B cell (primary cell): ENCODE data around the gene RNF220. TPM values are rescaled to one million over a fixed set of nuclear protein-coding genes. Genes with fewer than 3 reads are reported as not detected.

ENCODE experiments used
- ATAC-seq: fragments of 200-7000 bp; cut with Tn5 transposase; one replicate; pipeline ENCODE4 v1.10.0; 2021; ENCODE audit warnings: low read depth, mild to moderate bottlenecking, moderate number of reproducible peaks, moderate library complexity
- CTCF ChIA-PET: fragments of 350-600 bp; sonication (Branson Sonifier 250); formaldehyde crosslinking; loops from one replicate; lab custom pipeline; 2021; ENCODE audit warnings: antibody characterized with exemption, inconsistent platforms; lab: Charles Lee
- POLR2A ChIA-PET: fragments of 350-600 bp; sonication (Branson Sonifier 250); formaldehyde crosslinking; loops from one replicate; lab custom pipeline; 2021; ENCODE audit warnings: antibody characterized with exemption; lab: Charles Lee
- DNase-seq: peaks from one replicate; pipeline ENCODE4 v3.0.0; 2013
- H2AFZ ChIP-seq: 2 replicates; pipeline ENCODE4 v1.6.1; 2012; ENCODE audit warnings: mild to moderate bottlenecking, low read depth, low read length; ENCODE audit not compliant: insufficient read depth, poor library complexity, severe bottlenecking
- H3K27ac ChIP-seq, 2 donors: 1 replicate in 1 of 2; 2 replicates in 1 of 2; pipeline ENCODE4 v1.5.1; 2012 to 2013; ENCODE audit warnings: low read length in 2 of 2, mild to moderate bottlenecking in 2 of 2, moderate library complexity in 1 of 2
- H3K27me3 ChIP-seq, 4 experiments: fragments of 200-600 bp in 1 of 4; sonication (generic) in 1 of 4; replicated peaks in 1 of 4; 1 replicate in 2 of 4; 2 replicates in 2 of 4; pipeline versions ENCODE4 v1.6.1 to v1.7.0; 2013 to 2016; ENCODE audit warnings: low read length in 3 of 4, mild to moderate bottlenecking in 2 of 4, mixed read lengths in 1 of 4, moderate library complexity in 1 of 4; ENCODE audit not compliant: insufficient read depth in 4 of 4, control insufficient read depth in 3 of 4; ENCODE audit errors: control extremely low read depth in 1 of 4
- H3K36me3 ChIP-seq, 2 experiments: replicated peaks in 1 of 2; 1 replicate in 1 of 2; 2 replicates in 1 of 2; pipeline versions ENCODE4 v1.6.1 to v1.7.1; 2013; ENCODE audit warnings: low read length in 1 of 2; ENCODE audit not compliant: insufficient read depth in 2 of 2, control insufficient read depth in 1 of 2; ENCODE audit errors: control extremely low read depth in 1 of 2, extremely low read depth in 1 of 2
- H3K4me1 ChIP-seq, 2 donors: fragments of 200-600 bp in 1 of 2; sonication (generic) in 1 of 2; 1 replicate in 1 of 2; 2 replicates in 1 of 2; pipeline versions ENCODE4 v1.5.1 to v1.6.1; 2013 to 2017; ENCODE audit warnings: low read length in 2 of 2; ENCODE audit not compliant: control insufficient read depth in 2 of 2, insufficient read depth in 2 of 2
- H3K4me2 ChIP-seq: replicated peaks from 2 replicates; pipeline ENCODE3; 2012; ENCODE audit warnings: mild to moderate bottlenecking, low read depth, low read length; ENCODE audit not compliant: poor library complexity, severe bottlenecking
- H3K4me3 ChIP-seq, 5 experiments: fragments of 200-600 bp in 1 of 5; sonication (generic) in 1 of 5; 1 replicate in 3 of 5; 2 replicates in 2 of 5; pipeline versions ENCODE4 v1.5.1 to v1.7.0; 2011 to 2016; ENCODE audit warnings: low read length in 4 of 5, mild to moderate bottlenecking in 4 of 5, low read depth in 2 of 5, control low read depth in 1 of 5, moderate library complexity in 1 of 5; ENCODE audit not compliant: insufficient read depth in 1 of 5; ENCODE audit errors: control extremely low read depth in 1 of 5, extremely low read depth in 1 of 5
- H3K79me2 ChIP-seq: fragments of 200-600 bp; sonication (generic); one replicate; pipeline ENCODE4 v1.6.0; 2016; ENCODE audit warnings: low read length; ENCODE audit not compliant: control insufficient read depth, insufficient read depth
- H3K9ac ChIP-seq: fragments of 200-600 bp; sonication (generic); 2 replicates; pipeline ENCODE4 v1.6.1; 2017; ENCODE audit warnings: mild to moderate bottlenecking, low read length, moderate library complexity
- H3K9me3 ChIP-seq, 3 donors: one replicate each; pipeline versions ENCODE4 v1.6.1 to v1.7.1; 2013; ENCODE audit warnings: low read length in 2 of 3; ENCODE audit not compliant: control insufficient read depth in 2 of 3, insufficient read depth in 1 of 3; ENCODE audit errors: control extremely low read depth in 1 of 3
- H4K20me1 ChIP-seq: 2 replicates; pipeline ENCODE4 v1.6.0; 2012; ENCODE audit warnings: mild to moderate bottlenecking, low read length; ENCODE audit not compliant: insufficient read depth, control insufficient read depth, poor library complexity, severe bottlenecking
- H3K27ac Mint-ChIP-seq: one replicate; pipeline ENCODE4 v1.8.0; 2021; ENCODE audit warnings: mixed read lengths
- H3K27me3 Mint-ChIP-seq: one replicate; pipeline ENCODE4 v1.8.0; 2021; ENCODE audit warnings: mixed read lengths
- H3K4me1 Mint-ChIP-seq: one replicate; pipeline ENCODE4 v1.8.0; 2021; ENCODE audit warnings: mixed read lengths
- H3K4me3 Mint-ChIP-seq: one replicate; pipeline ENCODE4 v1.8.0; 2021; ENCODE audit warnings: mixed read lengths
- H3K9me3 Mint-ChIP-seq: one replicate; pipeline ENCODE4 v1.8.0; 2022; ENCODE audit warnings: mixed read lengths; ENCODE audit not compliant: insufficient read depth
- EZH2 ChIP-seq: IDR thresholded peaks from 2 replicates; pipeline ENCODE4 v1.6.1; 2012; ENCODE audit warnings: borderline replicate concordance, low read depth, mild to moderate bottlenecking, moderate library complexity, low read length; ENCODE audit not compliant: insufficient read depth, poor library complexity, severe bottlenecking
- WGBS: methylation state at CpG from one replicate; pipeline ENCODE4 v1.1.5; 2013; ENCODE audit warnings: missing lambda C conversion rate; ENCODE audit not compliant: insufficient coverage; 5-methylcytosine and 5-hydroxymethylcytosine counted together
- intact Hi-C: fragments of 100-400 bp; cut with micrococcal nuclease; formaldehyde crosslinking; loops from one replicate; pipeline ENCODE4 v1.10.0; 2022
- polyA plus RNA-seq: library from polyadenylated mRNA; depleted of rRNA; stranded (reverse); fragments of >200 nt; gene quantifications from 2 replicates; pipeline ENCODE4 v1.2.3, GENCODE V29; 2012
- total RNA-seq, 2 donors: library from RNA; stranded (reverse); fragments of 120-200 nt in 1 of 2; gene quantifications; 1 replicate in 1 of 2; 2 replicates in 1 of 2; pipeline versions ENCODE4 v1.2.3 to v1.2.4, GENCODE V29; 2013 to 2022
- TF ChIP-seq, protein P1 (sequence below): fragments of 200-600 bp; IDR thresholded peaks from one replicate; pipeline ENCODE4 v1.8.0; 2022; ENCODE audit warnings: antibody characterized with exemption, mild to moderate bottlenecking

Gene RNF220
- total and polyA plus RNA-seq, 2 donors (not counting 1 experiment from before 2014, with no cell fraction given) = 115 to 141 TPM

DNA sequence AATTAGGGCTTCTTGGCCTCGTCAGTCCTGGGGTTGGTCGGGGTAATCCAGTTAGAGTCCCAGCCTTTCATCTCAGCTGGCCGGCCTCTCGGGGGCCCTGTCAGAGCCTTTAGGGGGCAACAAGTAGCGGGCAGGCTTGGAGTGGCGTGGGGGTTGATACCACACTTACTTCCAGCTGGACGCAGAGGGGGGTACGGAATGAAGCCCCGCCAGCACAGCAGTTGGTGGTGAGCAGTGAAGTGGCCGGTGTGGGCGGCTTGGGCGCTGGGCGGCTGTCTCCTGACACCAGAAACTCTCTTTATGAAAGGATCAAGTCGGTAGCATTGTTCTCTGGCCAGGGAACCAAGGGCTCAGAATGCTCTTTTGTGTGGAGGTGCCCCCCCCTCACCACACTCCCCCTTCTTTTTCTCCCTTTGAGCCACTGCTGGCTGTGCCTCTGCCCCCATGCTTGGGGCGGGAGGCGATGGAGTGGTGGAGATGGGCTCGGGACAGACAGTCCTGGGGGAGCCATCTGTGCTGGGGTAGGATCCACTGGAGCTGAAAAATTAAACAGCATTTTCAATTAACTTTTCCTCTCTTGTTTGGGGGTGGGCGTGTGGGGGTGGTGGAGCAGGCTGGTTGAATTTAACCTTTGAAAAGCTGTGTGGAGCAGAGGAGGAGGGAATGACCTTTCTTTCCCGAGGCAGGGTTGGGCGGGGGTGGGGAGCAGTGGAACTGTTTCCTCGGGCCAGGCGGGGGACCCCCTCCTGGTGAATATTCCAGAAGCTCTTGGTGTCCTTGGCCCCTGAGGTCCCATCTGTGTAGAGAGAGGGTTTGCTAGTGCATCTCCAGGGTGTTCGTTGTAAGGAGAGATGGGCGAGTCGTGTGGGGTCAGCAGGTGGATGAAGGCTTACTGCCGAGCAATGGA, 102.7 kb downstream of the RNF220 start:
- no peak overlapping the region for H3K27ac Mint-ChIP-seq
- ChIA-PET CTCF (no interaction called here), POLR2A (no interaction called here)
- H3K4me2 ChIP-seq = no peak overlapping the region
- 91% methylated on average over 17 of the region's 26 CpGs for WGBS
- H3K4me3 ChIP-seq = no peak overlapping the region
- peaks cover 0 to 63% of the 10 kb centered on the region in 2 donors for H3K4me1 ChIP-seq
- H3K36me3 ChIP-seq = no peaks in the 10 kb centered on the region
- intact Hi-C loops = no loop called here
- no peak overlapping the region for H3K27ac ChIP-seq
- no peaks in the 10 kb centered on the region for H3K27me3 ChIP-seq
- TF ChIP-seq, protein P1, sequence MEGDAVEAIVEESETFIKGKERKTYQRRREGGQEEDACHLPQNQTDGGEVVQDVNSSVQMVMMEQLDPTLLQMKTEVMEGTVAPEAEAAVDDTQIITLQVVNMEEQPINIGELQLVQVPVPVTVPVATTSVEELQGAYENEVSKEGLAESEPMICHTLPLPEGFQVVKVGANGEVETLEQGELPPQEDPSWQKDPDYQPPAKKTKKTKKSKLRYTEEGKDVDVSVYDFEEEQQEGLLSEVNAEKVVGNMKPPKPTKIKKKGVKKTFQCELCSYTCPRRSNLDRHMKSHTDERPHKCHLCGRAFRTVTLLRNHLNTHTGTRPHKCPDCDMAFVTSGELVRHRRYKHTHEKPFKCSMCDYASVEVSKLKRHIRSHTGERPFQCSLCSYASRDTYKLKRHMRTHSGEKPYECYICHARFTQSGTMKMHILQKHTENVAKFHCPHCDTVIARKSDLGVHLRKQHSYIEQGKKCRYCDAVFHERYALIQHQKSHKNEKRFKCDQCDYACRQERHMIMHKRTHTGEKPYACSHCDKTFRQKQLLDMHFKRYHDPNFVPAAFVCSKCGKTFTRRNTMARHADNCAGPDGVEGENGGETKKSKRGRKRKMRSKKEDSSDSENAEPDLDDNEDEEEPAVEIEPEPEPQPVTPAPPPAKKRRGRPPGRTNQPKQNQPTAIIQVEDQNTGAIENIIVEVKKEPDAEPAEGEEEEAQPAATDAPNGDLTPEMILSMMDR = no peak
- no peak for TF ChIP-seq EZH2
- no peak overlapping the region for H3K9ac ChIP-seq
- H3K4me1 Mint-ChIP-seq = peaks cover 54% of the 10 kb centered on the region
- no peaks in the 10 kb centered on the region for H4K20me1 ChIP-seq
- no peak overlapping the region for H2AFZ ChIP-seq
- no peaks in the 10 kb centered on the region for H3K79me2 ChIP-seq
- DNase-seq (no peak), ATAC-seq (no peak)
- H3K27me3 Mint-ChIP-seq = peaks cover 3% of the 10 kb centered on the region
- H3K9me3 Mint-ChIP-seq = no peaks in the 10 kb centered on the region
- no peaks in the 10 kb centered on the region for H3K9me3 ChIP-seq
- H3K4me3 Mint-ChIP-seq = no peak overlapping the region

DNA sequence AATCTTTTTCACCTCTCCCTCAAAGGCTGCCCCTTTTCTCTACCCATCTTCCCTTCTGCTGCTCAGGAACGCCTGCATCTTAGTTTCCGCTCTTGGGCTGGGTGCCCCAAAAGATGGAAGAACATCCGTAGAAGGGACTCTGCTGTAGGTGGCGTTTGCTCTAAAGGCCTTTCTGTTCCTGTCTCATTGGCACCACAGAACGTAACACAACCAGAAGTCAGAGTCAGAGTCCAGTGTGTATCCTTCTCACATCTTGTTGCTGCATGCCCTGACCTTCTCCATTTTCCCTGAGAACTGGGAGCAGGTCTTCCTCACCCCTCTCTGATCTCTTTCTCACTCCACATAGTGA, 103.3 kb downstream of the RNF220 start:
- WGBS = 97% methylated on average over 5 of the region's 5 CpGs
- Histone ChIP-seq H3K27ac (no peak overlapping the region), H4K20me1 (no peaks in the 10 kb centered on the region), H3K36me3 (no peaks in the 10 kb centered on the region), H3K4me3 (no peak overlapping the region), H3K79me2 (no peaks in the 10 kb centered on the region), H3K9me3 (no peaks in the 10 kb centered on the region), H3K4me2 (no peak overlapping the region), H3K9ac (no peak overlapping the region), H3K4me1 (peaks cover 0 to 65% of the 10 kb centered on the region in 2 donors), H3K27me3 (no peaks in the 10 kb centered on the region), H2AFZ (no peak overlapping the region)
- ATAC-seq (no peak), DNase-seq (no peak)
- H3K27me3 Mint-ChIP-seq = peaks cover 3% of the 10 kb centered on the region
- CTCF ChIA-PET = no interaction called here
- TF ChIP-seq, protein P1 = no peak
- no peak for TF ChIP-seq EZH2
- H3K27ac Mint-ChIP-seq = no peak overlapping the region
- no peak overlapping the region for H3K4me3 Mint-ChIP-seq
- peaks cover 56% of the 10 kb centered on the region for H3K4me1 Mint-ChIP-seq
- POLR2A ChIA-PET = no interaction called here
- intact Hi-C loops = no loop called here
- H3K9me3 Mint-ChIP-seq = no peaks in the 10 kb centered on the region
